AG04449 (cell line): ENCODE data around the gene PDE2A.

Experiments
- CTCF ChIA-PET: fragments of 350-600 bp; formaldehyde crosslinking; extraction: SDS; loops from one replicate; lab custom pipeline; 2021; ENCODE audit warnings: antibody characterized with exemption; lab: Yijun Ruan, JAX
- POLR2A ChIA-PET: fragments of 400-600, 350-600 bp; formaldehyde crosslinking; extraction: SDS; loops from one replicate; lab custom pipeline; 2020; ENCODE audit warnings: antibody characterized with exemption, inconsistent platforms; lab: Yijun Ruan, JAX
- DNase-seq: peaks from one replicate; pipeline ENCODE4 v3.0.0-alpha.2; 2010; ENCODE audit warnings: low read depth, low spot score
- H3K4me3 ChIP-seq: 2 replicates; pipeline ENCODE4 v1.5.1; 2011; ENCODE audit warnings: low read depth, mild to moderate bottlenecking, control low read depth, low read length
- TF ChIP-seq, protein P1 (sequence below): IDR thresholded peaks from one replicate; pipeline ENCODE4 v1.5.1; 2011; ENCODE audit warnings: mild to moderate bottlenecking, moderate library complexity, low read length, control low read depth, inconsistent platforms; ENCODE audit not compliant: insufficient read depth; ENCODE audit errors: missing control alignments

PDE2A gene

GRCh38 chr11:72548463-72548862 is 125.8 kb downstream of the PDE2A start:
- TF ChIP-seq, protein P1, sequence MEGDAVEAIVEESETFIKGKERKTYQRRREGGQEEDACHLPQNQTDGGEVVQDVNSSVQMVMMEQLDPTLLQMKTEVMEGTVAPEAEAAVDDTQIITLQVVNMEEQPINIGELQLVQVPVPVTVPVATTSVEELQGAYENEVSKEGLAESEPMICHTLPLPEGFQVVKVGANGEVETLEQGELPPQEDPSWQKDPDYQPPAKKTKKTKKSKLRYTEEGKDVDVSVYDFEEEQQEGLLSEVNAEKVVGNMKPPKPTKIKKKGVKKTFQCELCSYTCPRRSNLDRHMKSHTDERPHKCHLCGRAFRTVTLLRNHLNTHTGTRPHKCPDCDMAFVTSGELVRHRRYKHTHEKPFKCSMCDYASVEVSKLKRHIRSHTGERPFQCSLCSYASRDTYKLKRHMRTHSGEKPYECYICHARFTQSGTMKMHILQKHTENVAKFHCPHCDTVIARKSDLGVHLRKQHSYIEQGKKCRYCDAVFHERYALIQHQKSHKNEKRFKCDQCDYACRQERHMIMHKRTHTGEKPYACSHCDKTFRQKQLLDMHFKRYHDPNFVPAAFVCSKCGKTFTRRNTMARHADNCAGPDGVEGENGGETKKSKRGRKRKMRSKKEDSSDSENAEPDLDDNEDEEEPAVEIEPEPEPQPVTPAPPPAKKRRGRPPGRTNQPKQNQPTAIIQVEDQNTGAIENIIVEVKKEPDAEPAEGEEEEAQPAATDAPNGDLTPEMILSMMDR: no peak
- DNase-seq: no peak
- ChIA-PET CTCF (interaction anchor here (0.7 to 3.4 kb wide), 3 partner anchors 11 to 70 kb away, joined by 3 to 21 read pairs (median 3); no protein-coding TSS in a partner anchor), POLR2A (no interaction called here)
- no peak overlapping the region for H3K4me3 ChIP-seq

GRCh38 chr11:72546866-72547265 is 127.4 kb downstream of the PDE2A start:
- DNase-seq: no peak
- H3K4me3 ChIP-seq: no peak overlapping the region
- POLR2A ChIA-PET: no interaction called here
- TF ChIP-seq, protein P1: no peak
- CTCF ChIA-PET: interaction anchor here (1.0 to 3.4 kb wide), 3 partner anchors 10 to 75 kb away, joined by 3 to 21 read pairs (median 4); no protein-coding TSS in a partner anchor

DNA sequence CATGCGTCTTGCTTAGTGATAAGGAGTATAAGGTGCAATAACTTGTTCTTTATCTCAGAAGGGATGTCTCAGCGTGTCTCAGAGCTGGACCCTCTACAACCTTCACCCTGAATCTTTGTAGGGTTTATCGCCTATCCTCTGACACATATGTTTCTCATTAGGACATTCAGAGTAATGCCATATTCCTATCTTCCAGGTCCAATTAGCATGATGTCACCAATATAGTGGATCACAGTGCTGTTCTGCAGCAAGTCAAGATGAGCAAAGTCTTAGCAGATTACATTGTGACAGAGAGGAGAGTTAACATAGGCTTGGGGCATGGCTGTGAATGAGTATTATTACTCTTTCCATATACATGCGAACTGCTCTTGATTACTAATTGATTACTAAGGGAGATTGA is 129.6 kb downstream of the PDE2A start:
- POLR2A ChIA-PET: no interaction called here
- CTCF ChIA-PET: interaction anchor here (0.9 to 1.4 kb wide), 2 partner anchors 29 to 73 kb away, joined by 3 read pairs; no protein-coding TSS in a partner anchor
- TF ChIP-seq, protein P1: no peak
- DNase-seq: no peak
- no peak overlapping the region for H3K4me3 ChIP-seq

GRCh38 chr11:72543849-72544542 is 130.2 kb downstream of the PDE2A start:
- TF ChIP-seq, protein P1: no peak
- no peak for DNase-seq
- CTCF ChIA-PET: interaction anchor here (0.5 to 1.4 kb wide), 4 partner anchors 10 to 72 kb away, joined by 3 read pairs; no protein-coding TSS in a partner anchor
- H3K4me3 ChIP-seq: no peak overlapping the region
- POLR2A ChIA-PET: no interaction called here

DNA sequence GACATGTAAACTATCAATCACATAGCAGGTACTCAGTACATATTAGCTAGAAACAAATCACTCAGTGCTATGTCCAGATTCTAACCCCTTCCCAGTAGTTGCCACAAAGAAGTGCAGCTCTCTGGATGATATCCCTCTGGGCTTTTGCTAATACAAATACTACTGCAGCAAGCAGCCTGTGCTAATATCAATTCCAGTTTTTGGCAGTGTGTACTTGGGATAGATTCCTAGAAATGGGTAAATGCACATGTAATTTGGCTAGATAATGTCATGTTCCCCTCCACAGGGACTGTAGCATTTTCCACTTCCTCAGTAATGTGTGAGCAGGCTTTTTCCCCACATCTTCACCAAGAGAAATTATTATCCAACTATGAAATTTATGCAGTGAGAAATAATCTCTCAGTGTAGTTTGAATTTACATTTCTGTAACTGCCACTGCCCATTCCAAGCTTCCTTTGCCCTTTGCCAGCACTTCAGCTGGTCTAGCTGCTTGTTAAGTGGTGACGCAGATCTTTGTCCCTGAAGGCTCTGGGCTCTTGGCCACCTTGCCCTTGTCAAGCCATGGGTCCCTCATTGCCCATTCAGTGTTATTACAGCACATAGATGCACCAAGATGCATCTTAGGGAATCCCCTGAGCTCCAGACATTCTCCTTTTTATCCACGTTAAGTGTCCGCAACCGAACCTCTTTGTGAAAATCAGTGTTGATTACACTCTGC is 132.8 kb downstream of the PDE2A start:
- ChIA-PET CTCF (interaction anchor here (0.9 to 1.6 kb wide), 3 partner anchors 28 to 70 kb away, joined by 3 to 4 read pairs (median 4); no protein-coding TSS in a partner anchor), POLR2A (no interaction called here)
- TF ChIP-seq, protein P1: no peak
- H3K4me3 ChIP-seq: no peak overlapping the region
- no peak for DNase-seq

GRCh38 chr11:72537051-72537450 is 137.2 kb downstream of the PDE2A start:
- TF ChIP-seq, protein P1: no peak
- ChIA-PET POLR2A (no interaction called here), CTCF (interaction anchor here (0.7 to 4.9 kb wide), 7 partner anchors 10 to 147 kb away, joined by 3 to 21 read pairs (median 3); no protein-coding TSS in a partner anchor)
- no peak for DNase-seq
- no peak overlapping the region for H3K4me3 ChIP-seq
